ENCODE measurements around the gene NDUFA3. TPM values are rescaled to one million over a fixed set of nuclear protein-coding genes. Genes with fewer than 3 reads are reported as not detected.
A peak's percentile ranks its signal among the peaks of the same experiment; 100 is the strongest.

NDUFA3 gene
- total RNA-seq, 1 donor, result 10.4 TPM

- H3K4me3 ChIP-seq (ENCODE audit: low read depth, low read length), result no peak overlapping the region
- TF ChIP-seq, protein P1, sequence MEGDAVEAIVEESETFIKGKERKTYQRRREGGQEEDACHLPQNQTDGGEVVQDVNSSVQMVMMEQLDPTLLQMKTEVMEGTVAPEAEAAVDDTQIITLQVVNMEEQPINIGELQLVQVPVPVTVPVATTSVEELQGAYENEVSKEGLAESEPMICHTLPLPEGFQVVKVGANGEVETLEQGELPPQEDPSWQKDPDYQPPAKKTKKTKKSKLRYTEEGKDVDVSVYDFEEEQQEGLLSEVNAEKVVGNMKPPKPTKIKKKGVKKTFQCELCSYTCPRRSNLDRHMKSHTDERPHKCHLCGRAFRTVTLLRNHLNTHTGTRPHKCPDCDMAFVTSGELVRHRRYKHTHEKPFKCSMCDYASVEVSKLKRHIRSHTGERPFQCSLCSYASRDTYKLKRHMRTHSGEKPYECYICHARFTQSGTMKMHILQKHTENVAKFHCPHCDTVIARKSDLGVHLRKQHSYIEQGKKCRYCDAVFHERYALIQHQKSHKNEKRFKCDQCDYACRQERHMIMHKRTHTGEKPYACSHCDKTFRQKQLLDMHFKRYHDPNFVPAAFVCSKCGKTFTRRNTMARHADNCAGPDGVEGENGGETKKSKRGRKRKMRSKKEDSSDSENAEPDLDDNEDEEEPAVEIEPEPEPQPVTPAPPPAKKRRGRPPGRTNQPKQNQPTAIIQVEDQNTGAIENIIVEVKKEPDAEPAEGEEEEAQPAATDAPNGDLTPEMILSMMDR (IDR thresholded peaks at IDR 0.05; ENCODE audit: insufficient read depth, low read depth, low read length), result no peak
- DNase-seq (ENCODE audit: low read depth), result no peak
Measured at GRCh38 chr19:54108496-54108895, 5.8 kb downstream of the NDUFA3 start.

DNA sequence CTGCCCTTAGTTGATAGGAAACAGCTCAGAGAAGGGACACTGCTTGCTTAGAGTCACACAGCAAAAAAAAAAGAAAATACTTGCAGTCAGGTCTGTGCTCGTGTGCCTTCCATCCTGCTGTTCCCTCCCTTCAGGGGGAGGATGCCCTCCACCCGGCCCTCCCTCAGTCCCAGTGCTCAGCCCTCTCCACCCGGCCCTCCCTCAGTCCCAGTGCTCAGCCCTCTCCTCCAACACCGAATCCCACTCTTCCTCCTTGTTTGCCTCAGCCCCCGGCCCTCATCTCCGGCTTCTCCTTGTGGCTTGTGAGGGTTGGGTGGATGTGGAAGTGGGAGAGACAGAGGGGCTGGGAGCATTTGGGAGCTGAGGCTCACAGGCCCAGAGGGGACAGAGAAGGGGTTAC lies 7.0 kb downstream of the NDUFA3 start:
- no peak for DNase-seq (ENCODE audit: low read depth)
- TF ChIP-seq, protein P1 (IDR thresholded peaks at IDR 0.05; ENCODE audit: insufficient read depth, low read depth, low read length), result no peak
- H3K4me3 ChIP-seq (ENCODE audit: low read depth, low read length), result no peak overlapping the region

GRCh38 chr19:54114340-54115108 lies 11.9 kb downstream of the NDUFA3 start:
- TF ChIP-seq, protein P1 (IDR thresholded peaks at IDR 0.05; ENCODE audit: insufficient read depth, low read depth, low read length), result no peak
- peak overlapping the region; percentile 86 for H3K4me3 ChIP-seq (ENCODE audit: low read depth, low read length)
- peak; percentile 42 for DNase-seq (ENCODE audit: low read depth)

DNA sequence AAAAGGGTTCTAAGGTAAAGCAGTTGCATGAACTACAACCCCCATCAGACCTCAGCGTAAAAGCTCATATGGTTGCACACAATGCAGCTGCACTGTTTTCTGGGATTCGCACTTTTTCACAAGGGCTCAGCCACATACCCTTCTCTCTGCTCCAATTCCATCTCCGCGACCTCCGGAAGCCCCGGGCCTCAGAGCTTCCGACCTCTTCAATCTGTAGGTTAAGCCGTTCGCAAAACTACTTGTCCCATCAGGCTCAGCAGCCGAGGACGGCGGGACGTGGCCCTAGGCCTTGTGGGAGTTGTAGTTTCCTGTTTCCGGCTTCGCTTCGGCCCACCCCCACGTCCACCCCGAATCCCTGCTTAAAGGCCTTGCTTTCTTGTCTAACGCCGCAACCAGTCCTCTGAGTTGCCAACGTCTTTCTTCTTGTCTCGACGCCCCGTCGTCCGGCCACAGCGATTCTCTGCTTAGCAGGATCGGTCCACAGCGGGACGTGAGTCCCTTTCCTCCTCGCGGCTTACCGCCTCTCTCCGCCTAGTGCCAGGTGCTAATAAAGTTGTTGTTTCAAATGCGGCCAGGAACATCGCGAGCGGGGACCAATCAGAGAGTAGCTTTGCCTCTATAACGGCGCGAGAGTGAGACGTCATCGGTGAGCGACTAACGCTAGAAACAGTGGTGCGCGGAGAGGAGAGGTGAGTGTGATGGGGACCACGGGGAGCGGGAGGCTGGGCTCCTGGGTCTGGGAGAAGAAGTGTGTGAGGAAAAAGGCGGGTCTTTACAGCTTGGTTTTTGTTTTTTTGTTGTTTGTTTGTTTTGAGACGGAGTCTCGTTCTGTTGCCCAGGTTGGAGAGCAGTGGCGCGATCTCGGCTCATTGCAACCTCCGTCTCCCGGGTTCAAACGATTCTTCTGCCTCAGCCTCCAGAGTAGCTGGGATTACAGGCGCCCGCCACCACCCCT lies 12.7 kb downstream of the NDUFA3 start, which contains the start of the genes PRPF31 and TFPT:
TSS of gene PRPF31 (plus strand) at position 646 of the 955 bp plus-strand sequence. CDS start 2,525 bp downstream, outside the sequence.
TSS of gene TFPT (minus strand) at position 549 of the 955 bp plus-strand sequence. CDS start at position 161, 388 bp downstream.
- peak; percentile 99 for DNase-seq (ENCODE audit: low read depth)
- H3K4me3 ChIP-seq (ENCODE audit: low read depth, low read length), result peak within 1 kb of the TSS; percentile 86
- TF ChIP-seq, protein P1 (IDR thresholded peaks at IDR 0.05; ENCODE audit: insufficient read depth, low read depth, low read length), result no peak

- TF ChIP-seq, protein P1 (IDR thresholded peaks at IDR 0.05; ENCODE audit: insufficient read depth, low read depth, low read length), result no peak
- DNase-seq (ENCODE audit: low read depth), result no peak
- no peak overlapping the region for H3K4me3 ChIP-seq (ENCODE audit: low read depth, low read length)
Measured at GRCh38 chr19:54121259-54121658, 18.6 kb downstream of the NDUFA3 start.

DNA sequence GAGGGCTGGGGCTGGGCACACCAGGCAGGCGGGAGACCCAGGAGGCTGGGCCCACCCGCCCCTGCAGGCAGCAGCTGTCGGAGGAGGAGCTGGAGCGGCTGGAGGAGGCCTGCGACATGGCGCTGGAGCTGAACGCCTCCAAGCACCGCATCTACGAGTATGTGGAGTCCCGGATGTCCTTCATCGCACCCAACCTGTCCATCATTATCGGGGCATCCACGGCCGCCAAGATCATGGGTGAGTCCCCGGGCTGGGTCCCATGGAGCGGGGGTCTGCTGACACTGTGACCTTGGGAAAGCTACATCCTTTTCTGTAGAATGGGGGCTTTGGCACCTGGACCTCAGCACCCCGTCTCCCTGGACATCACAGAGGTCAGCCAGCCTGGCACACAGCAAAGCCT lies 21.0 kb downstream of the NDUFA3 start:
- no peak for DNase-seq (ENCODE audit: low read depth)
- H3K4me3 ChIP-seq (ENCODE audit: low read depth, low read length), result no peak overlapping the region
- TF ChIP-seq, protein P1 (IDR thresholded peaks at IDR 0.05; ENCODE audit: insufficient read depth, low read depth, low read length), result no peak
